GM19328 (cell line): ENCODE data around the gene CCR4.
"Not testable (repeated sequence)": the region's sequence is repeated elsewhere in the genome, so short reads cannot be mapped to it uniquely, and the experiment has no call there.

Experiments used
- ATAC-seq: cut with Tn5 transposase; IDR thresholded peaks from one replicate; pipeline ENCODE4 v1.9.1; 2021; ENCODE audit warnings: mild to moderate bottlenecking, moderate library complexity; ENCODE audit not compliant: unreplicated experiment

CCR4 gene

DNA sequence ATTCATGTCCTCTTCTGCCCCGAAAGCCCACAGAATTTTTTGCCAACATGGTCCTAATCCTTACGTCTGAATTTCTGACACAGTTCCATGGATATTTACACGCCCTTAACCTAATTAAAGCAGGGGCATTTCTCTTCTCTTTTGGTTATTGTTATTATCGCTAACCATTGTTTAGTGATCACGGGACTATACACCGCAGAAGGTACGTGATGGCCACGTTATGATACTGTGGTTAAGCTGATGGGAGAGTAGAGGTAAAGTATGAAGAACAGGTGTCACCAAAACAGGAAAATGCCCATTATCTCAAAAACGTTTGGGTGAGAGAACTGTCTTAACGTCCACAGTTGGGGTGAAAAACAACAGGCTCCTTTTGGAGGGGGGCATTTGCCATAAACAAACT lies 26.4 kb downstream of the CCR4 start:
- ATAC-seq = no peak

DNA sequence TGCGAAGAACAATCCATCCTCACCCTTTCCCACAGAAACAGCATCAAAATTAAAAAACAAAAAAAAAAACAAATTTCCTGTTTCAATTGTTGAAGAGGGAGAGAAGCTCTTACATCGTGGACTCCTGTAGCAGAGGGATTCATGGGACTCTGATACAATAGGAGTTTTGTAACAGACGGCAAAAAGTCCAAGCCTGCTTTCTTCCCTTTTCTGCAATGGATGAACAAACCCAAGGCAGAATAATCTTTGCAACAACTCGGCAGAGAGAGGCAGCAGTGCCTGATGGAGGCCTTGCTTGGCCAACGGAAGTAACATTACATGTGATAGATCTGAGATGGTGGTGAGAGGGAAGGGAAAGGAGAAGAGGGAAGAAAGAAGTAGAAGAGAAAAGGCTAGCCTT lies 26.9 kb downstream of the CCR4 start:
- ATAC-seq = no peak

DNA sequence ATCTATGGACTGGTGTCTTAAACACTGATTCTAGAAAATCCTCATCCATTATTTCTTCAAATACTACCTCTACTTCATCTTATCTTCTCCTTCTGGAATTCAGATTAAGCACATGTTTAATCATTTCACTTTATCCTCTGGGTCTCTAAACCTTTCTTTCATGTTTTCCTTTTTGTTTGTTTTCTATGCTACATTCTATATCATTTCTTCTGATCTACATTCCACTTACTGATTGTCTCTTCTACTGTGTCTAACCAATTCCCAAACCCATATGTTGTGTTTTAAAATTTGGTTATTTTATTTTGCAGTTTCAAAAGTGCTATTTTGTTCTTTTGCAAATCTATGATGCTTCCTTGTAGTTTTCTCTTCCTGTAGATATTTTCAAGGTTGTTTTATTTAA lies 31.7 kb downstream of the CCR4 start:
- ATAC-seq = no peak

DNA sequence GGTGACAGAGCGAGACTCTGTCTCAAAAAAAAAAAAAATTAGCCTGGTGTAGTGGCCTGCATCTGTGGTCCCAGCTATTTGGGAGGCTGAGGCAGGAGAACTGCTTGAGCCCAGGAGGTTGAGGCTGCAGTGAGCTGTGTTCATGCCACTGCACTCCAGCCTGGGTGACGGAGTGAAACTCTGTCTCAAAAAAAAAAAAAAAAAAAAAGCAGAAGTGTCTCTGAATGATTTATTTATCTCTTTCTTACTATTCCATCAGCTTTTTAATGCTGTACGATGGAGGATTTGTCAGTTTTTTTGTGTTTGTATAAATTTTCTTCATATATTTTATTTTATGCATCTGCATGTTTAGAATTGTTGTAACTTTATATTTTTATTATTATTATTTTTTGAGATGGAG lies 33.5 kb downstream of the CCR4 start:
- not testable (repeated sequence) for ATAC-seq

DNA sequence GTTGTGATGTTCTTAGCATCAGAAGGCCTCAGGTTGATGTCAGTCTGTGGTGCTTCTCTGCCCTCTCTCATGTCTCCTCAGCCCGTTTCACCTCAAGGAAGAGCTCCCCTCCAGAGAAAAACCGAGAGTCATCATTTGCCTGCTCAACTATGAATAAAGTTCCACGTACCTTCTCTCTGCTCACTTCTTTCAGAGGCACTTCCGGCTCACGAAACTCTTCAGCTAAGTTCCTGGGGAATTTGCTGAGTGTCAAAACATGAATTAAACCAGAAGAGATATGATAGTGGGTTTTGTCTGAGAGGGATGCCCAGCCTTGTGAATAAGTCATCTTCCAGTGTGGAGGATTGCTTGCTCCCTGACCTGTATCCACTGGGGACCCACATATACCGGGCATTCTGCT lies 37.7 kb downstream of the CCR4 start:
- no peak for ATAC-seq

DNA sequence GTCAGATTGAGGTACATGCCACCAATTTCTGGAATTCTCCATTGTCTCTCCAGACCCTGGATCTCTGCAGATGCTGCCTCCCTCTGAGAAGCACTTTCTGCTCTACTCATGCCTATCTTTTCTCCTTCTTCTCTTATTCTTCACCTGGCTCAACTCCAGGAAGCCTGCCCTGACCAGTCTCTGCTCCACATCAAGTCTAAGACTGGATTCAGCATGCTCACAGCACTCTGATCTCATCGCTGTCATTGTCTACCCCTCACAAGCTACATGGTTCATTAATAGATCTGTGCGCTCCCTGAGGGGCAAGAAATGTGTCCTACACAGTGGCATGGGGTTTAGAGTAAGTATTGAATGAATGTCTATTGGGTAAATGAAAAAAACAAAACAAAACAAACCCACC lies 38.7 kb downstream of the CCR4 start:
- no peak for ATAC-seq

DNA sequence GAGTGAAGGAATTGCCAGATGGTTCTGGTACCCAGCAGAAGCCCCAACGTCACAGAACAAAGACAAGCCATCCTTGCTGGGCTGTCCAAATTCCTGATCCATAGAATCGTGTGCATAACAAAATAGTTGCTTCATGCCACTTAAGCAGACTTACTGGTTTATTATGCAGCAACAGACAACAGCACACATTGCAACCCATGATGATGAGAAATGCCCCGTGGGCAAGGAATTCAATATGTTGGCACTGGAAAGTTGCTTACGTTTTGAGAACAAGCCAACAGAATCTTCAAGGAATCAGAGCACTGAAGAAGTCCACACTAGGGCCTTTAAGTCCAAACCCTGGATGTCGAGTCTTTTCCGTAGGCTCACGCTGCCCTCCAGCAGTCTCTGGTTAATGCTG lies 40.3 kb downstream of the CCR4 start:
- no peak for ATAC-seq

DNA sequence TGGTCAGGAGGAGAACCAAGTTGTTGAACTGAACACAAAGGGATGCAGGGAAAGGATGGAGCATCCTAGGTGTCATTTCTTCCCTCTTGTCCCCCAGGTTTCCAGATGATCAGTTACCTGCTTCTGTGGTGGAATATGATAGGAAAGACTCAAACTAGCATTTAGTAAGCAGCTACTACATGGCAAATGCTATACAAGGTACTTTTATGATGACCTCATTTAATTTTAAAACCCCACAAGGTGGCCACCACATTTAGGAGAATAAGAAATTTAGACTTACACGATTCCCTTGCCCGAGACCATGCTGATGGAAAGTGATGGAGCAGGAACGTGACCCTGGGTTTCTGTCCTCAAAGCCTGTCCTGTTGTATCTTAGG lies 40.9 kb downstream of the CCR4 start:
- no peak for ATAC-seq

DNA sequence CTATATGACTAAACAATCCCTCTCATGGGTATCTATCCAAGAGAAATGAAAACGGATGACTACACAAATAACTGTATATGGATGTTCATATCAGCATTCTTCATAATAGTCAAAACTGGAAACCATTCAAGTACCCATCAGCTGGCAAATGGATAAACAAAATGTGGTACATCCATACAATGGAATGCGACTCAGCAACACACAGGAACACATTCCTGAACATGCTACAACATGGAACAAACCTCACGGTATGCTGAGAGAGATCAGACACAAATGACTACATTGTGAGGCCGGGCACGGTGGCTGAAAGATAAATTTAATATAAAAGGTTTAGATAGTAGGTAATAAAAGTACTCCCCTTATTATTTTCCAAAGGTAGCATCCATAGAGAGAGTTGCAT lies 42.6 kb downstream of the CCR4 start:
- no peak for ATAC-seq

DNA sequence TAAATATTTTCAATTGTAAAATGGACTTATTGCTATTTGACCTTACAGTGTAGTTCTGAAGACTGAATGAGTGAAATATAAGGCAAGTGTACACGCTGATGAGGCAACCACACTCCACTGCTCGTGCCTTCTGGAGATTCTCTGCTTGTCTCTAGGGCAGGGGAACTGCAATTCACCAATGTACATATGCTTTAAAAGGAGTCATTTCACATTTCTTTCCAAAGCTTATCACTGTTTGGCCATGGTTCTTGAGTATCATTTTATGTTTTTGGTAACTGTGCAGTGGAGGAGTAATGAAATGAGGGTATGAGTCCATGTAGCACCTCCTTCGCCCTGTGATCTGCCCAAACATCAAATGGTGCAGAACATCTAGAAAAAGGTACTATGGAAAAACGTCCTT lies 43.7 kb downstream of the CCR4 start:
- no peak for ATAC-seq

DNA sequence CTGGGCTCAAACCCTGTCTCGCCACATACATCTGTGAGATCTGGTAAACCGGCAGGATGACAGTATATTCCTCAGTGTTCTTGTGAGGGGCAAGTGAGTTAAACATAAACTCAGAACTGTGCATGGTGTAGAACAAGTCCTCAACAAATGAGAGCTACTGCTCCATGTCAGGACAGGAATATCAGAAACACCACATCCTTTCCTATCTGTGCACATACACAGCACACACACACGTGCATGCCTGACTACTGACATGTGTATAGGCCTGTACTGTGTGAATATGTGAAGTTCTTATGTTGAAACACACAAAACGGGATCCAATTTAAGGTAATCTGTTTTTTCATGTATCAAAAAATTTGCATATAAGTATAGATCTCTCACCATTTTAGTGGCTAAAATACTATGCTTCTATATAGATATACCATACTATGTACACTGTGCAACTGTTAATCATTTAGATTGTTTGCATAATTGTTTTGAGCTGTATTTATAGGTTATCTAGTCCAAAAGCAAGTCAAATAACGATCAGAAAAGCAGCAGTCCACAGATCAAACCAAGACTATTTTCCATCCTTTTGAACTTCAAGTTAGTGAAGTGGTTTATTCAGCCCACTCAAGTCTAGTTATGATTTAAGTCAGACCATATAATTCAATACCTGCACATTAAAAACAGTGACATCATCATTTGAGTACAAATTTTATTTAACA lies 44.8 kb downstream of the CCR4 start:
- ATAC-seq = no peak

DNA sequence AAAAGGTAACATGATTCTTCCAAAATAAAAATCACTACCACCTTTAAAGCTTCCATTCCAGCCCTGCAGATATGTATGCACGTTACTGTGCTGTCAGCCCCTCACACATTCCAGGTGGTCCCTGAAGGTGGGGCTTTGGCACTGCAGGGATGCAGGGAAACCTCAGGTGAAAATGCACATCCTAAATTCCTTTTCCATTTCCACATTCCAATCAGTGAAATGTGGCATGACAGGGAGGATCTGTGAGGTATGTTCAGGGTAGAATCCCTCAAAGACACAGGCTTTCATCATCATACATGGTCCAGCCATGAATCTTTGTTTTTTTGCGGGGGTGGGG lies 45.3 kb downstream of the CCR4 start:
- ATAC-seq = no peak

DNA sequence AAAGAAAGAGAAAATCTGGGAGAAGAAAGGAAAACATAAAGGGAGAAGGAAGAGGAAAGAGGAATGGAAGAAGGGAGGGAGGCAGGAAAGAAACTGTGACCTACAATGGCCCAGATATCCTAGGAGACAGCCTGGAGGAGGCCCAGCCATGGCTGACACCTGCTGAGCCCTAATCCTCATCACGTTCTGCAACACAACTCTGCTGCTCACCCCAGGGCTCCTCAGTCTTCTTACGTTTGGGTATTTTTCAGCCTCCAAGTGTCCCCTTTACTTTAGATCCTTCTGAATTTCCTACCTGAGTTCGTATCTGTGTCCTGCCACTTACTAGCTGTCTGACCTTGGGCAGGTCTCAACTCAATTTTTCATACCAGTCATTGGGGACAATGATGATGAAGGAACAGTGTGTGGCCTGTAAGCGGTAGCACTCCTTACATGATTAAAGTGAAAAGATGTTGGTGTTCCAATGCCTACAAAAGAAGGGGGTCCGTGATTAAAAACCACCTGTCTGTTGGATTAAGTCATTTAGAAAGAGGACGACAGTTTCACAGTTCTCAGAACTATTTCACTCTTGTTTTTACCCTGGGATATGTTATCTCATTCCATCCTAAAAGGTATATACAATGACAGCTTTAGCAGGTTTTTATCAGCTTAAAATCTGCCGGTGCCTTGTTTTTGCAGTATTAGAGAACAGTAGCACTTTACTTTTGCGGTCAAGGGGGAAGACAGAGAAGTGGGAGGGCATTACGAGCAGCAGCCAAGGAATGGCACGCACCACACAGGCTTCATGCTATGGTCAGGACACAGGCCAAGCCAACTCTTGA lies 47.4 kb downstream of the CCR4 start:
- no peak for ATAC-seq

DNA sequence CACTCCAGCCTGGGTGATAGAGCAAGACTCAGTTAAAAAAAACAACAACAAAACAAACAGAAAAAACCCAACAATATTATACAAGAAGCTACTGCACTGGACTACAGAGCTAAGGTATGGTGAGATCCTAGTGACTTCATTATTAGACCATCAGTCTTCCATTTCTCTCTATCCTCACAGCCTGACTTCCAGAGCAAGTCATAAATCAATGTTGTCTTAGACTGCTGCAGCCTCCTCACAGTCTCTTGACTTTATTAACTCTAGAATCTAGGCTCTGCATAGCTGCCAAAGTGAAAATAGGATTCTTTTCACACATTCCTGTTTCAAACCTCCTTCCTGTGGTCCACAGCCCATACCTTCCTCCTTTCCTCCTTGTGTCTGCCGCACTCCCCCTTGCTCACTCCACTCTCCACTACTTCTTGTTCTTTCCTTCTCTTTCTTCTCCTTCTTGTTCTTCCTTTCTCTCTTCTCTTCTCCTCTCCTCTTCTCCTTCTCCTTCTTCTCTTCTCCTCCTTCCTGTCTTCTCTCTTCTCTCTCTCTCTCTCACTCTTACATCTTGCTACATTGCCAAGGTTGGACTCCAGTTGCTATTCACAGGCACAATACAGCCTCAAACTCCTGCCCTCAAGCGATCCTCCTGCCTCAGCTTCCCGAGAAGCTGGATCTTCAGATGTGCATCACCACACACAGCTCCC lies 49.4 kb downstream of the CCR4 start:
- no peak for ATAC-seq

- peak; percentile 64 for ATAC-seq
Observed at GRCh38 chr3:33001889-33002288, 50.4 kb downstream of the CCR4 start.

GRCh38 chr3:33003308-33003707 lies 51.9 kb downstream of the CCR4 start:
- ATAC-seq = no peak

DNA sequence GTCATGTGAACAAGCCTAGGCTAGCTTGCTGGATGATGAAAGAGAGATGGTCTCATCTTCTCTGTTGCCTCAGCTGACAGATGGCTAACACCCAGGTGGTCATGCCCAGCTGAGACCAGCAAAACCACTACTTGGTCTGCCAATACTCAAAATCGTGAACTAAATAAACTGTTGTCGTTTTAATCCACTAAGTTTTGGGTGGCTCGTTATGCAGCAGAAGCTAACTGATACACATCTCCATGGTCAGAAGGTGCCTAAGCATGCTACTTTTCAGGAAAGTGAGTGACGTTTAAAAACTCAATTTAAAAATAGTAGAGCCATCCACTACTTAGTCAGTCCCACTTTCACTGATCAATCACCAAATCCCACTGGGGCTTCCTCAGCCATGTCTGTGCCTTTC lies 52.8 kb downstream of the CCR4 start:
- ATAC-seq = no peak

DNA sequence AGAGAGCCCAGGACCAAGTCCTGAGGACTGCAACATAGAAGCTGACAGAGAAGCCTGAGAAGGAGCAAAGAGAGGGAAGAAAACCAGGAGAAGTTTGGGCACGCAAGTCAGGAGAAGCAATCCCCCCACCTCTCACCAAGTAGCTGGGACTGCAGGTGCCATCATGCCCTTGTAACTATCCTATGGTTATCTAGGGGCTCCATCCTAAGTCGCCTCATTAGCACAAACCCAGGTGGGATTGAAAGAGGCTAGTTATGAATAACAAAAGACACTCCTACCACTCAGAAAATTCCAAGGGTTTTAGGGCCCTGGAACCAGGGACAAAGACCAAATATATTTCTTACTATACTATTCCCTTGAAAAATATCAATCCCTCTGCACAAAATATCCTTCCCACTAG lies 53.5 kb downstream of the CCR4 start:
- ATAC-seq = no peak
